ENCODE data around the gene CREBBP.

The CREBBP gene

GRCh38 chr16:3873482-3874173, 6.9 kb downstream of the CREBBP start:
- DNase-seq: peak; percentile 77 to 89
- TF ChIP-seq POLR2A (IDR thresholded peaks at IDR 0.05; ENCODE audit: low read length) (no peak), GATA1 (IDR thresholded peaks at IDR 0.05; ENCODE audit: low read depth, low read length) (no peak)

DNA sequence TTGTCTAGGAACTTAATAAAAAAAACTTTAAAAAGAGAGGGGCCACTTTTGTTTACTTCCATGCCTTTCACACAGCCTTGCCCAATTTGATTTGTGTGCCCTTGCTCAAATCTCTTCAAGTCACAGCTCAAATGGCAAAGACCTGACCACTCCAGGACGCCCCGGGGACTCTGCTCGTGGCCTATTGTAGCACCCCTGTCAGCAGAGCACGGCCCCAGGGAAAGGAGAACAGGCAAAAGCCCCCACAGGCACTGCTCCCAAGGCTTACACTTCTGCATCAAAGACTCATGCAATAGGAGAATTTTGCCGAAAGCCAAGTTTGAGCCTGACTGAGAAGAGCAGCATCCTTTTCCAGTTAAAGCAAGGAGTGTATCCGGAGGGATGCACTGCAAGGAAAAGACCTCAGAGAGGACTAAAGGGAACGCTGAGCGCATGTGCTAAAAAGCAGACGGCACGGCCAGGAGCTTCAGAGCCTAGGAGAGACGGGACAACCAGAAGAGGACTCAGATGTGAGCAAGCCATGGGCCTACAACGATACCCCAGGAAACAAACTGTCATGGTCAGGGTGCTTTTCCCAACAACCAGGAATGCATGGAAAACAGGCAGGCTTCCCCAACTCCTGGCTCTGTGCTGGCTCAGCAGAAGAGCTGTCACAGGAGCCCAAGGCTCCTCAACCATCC, 8.2 kb downstream of the CREBBP start:
- TF ChIP-seq GATA1 (IDR thresholded peaks at IDR 0.05; ENCODE audit: low read depth, low read length): no peak
- TF ChIP-seq POLR2A (IDR thresholded peaks at IDR 0.05; ENCODE audit: low read length): no peak

DNA sequence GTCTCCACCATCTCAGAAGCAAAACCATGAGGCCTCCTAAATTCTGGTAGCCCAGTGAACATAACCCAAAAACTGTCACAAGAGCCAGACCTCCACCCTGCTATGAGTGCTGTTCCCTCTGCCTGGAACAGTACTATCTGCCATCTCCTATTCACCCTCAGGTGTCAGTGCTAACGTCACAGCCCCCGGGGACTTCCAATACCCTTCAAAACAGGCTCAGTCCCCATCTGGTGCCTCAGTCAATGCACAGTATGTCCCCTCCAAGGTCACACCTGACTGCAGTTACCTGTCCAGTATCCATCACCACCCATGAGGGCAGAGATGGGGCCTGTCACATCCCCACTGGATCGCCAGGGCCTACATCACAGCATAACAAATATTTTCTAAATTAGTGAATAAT, 11.5 kb downstream of the CREBBP start:
- TF ChIP-seq POLR2A (IDR thresholded peaks at IDR 0.05; ENCODE audit: low read length) (no peak), GATA1 (IDR thresholded peaks at IDR 0.05; ENCODE audit: low read depth, low read length) (no peak)
- DNase-seq: no peak

More for the DNA sequence above, 8.2 kb downstream of the CREBBP start:
- DNase-seq: no peak

- TF ChIP-seq POLR2A (IDR thresholded peaks at IDR 0.05; ENCODE audit: low read length) (no peak), GATA1 (IDR thresholded peaks at IDR 0.05; ENCODE audit: low read depth, low read length) (no peak)
- no peak for DNase-seq
Measured at GRCh38 chr16:3868556-3868955, 12.0 kb downstream of the CREBBP start.

GRCh38 chr16:3866703-3867431, 13.6 kb downstream of the CREBBP start:
- no peak for TF ChIP-seq GATA1 (IDR thresholded peaks at IDR 0.05; ENCODE audit: low read depth, low read length)
- TF ChIP-seq POLR2A (IDR thresholded peaks at IDR 0.05; ENCODE audit: low read length): no peak
- DNase-seq: no peak

GRCh38 chr16:3865241-3865640, 15.3 kb downstream of the CREBBP start:
- no peak for TF ChIP-seq GATA1 (IDR thresholded peaks at IDR 0.05; ENCODE audit: low read depth, low read length)
- no peak for TF ChIP-seq POLR2A (IDR thresholded peaks at IDR 0.05; ENCODE audit: low read length)
- DNase-seq: no peak

DNA sequence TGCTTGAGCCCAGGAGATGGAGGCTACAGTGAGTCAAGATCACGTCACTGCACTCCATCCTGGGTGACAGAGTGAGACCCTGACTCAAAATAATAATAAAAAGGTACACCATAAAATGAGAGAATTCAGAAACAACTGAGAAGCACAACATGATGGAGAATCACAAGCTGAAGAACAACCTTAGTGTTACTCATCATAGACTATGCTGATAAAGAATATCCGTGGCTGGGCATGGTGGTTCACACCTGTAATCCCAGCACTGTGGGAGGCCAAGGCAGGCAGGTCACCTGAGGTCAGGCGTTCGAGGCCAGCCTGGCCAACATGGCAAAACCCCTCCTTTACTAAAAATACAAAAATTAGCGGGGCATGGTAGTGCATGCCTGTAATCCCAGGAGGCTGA, 16.0 kb downstream of the CREBBP start:
- TF ChIP-seq GATA1 (IDR thresholded peaks at IDR 0.05; ENCODE audit: low read depth, low read length) (no peak), POLR2A (IDR thresholded peaks at IDR 0.05; ENCODE audit: low read length) (no peak)
- no peak for DNase-seq

DNA sequence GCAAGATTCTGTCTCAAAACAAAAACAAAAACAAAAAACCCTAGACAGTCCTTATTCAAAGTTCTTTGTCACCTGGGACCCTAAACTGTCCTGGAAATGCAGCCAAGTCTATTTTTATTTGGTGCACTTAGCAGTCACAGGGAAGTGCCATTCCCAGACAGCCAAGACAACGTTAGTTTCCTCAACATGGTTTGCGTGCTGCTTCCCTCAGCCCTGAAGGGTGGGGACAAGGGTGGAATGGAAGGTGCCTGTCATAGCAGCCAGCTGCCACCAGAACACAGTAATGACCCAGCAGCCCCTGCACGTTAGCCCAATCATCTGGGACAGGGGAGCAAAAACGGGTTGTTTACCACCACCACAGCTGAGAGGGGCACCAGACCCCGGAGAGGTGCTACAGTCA, 16.9 kb downstream of the CREBBP start:
- peak in 1 of 2 experiments; percentile 28 for DNase-seq
- no peak for TF ChIP-seq GATA1 (IDR thresholded peaks at IDR 0.05; ENCODE audit: low read depth, low read length)
- TF ChIP-seq POLR2A (IDR thresholded peaks at IDR 0.05; ENCODE audit: low read length): no peak

- peak; percentile 71 to 77 for DNase-seq
- TF ChIP-seq GATA1 (IDR thresholded peaks at IDR 0.05; ENCODE audit: low read depth, low read length) (no peak), POLR2A (IDR thresholded peaks at IDR 0.05; ENCODE audit: low read length) (no peak)
Measured at GRCh38 chr16:3861808-3862451, 18.6 kb downstream of the CREBBP start.

DNA sequence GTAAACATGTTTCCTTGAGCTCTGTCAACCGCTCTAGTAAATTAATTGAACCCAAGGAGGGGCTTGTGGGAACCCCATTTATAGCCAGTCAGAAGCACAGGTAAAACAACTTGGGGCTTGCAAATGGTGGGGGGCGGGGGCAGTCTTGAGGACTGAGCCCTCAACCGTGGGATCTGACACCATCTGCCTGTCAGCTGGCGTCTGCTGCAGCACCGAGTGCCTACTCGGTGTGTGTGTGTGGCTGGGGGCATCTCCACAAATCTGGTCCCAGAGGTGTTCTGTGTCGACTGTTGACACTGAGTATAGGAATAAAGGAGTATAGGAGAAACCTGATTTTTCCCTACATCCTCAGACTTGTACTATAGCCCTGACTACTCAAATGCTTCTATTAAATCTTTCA, 20.6 kb downstream of the CREBBP start:
- TF ChIP-seq GATA1 (IDR thresholded peaks at IDR 0.05; ENCODE audit: low read depth, low read length) (no peak), POLR2A (IDR thresholded peaks at IDR 0.05; ENCODE audit: low read length) (no peak)

DNA sequence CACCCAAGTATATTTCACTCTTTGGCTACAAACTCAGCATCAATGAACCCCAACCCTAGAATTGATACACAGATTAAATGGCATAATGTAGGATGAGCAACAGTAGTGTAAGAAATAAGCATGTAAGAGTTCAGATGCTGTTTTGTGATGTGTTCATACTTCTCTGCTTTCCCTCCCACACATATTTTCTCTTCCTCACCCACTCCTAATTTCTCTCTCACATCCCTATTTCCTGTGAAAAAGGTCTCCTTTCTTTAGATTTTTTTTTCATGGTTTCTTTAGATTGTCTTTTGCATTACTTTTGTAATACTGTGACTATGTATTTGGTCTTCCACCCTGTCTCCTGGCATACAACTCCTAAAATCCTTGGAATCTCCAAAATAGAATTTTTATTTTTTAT, 21.7 kb downstream of the CREBBP start:
- no peak for DNase-seq
- TF ChIP-seq POLR2A (IDR thresholded peaks at IDR 0.05; ENCODE audit: low read length) (no peak), GATA1 (IDR thresholded peaks at IDR 0.05; ENCODE audit: low read depth, low read length) (no peak)

More for the DNA sequence above, 20.6 kb downstream of the CREBBP start:
- no peak for DNase-seq

DNA sequence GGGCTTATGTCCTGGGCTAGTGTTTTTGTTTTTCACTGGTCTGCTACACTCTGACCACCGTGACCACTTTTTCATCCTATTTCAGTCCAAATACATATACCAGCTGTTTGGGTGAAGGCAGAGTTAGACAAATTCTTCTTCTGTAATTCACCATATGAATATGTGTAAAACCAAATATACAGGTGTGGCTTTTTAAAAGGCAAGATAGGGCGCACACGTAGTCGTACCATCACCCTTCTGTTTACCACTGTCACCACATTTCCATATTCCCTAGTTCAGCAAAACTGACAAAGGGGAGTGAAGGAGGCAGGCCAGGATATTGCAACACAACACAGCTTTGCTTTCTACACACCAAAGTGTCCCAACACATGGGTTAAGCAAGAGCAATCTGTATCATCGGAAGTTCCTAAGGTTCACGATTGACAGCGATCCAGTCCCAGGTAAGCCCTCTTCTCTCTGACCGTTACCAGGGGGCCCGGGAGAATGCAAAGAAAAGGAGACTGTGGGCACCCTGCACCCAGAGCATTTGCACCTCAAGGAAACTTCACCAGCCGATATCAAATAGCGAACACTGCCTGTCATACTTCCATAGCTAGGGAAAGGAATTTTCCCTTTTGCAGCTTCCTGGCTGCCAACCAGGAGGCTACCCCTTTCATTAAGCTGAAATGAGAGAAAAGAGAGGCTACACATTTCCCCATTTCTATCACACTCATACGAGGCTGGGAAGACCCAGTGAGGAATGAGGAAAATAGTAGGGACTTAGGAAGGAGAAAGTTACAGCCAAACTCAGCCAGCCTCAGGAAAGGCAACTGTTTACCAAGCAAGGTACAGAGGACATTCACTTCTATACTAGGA, 23.1 kb downstream of the CREBBP start:
- TF ChIP-seq GATA1 (IDR thresholded peaks at IDR 0.05; ENCODE audit: low read depth, low read length) (no peak), POLR2A (IDR thresholded peaks at IDR 0.05; ENCODE audit: low read length) (no peak)
- no peak for DNase-seq

Data from erythroblast (primary cell).